DMS 273 (cell line): ENCODE data around the gene DCBLD2.
A peak's percentile ranks its signal among the peaks of the same experiment; 100 is the strongest.
"Not testable (repeated sequence)": the region's sequence is repeated elsewhere in the genome, so short reads cannot be mapped to it uniquely, and the experiment has no call there.

Source experiments
- DNase-seq: peaks from one replicate; lab custom pipeline; 2025; ENCODE audit not compliant: unreplicated experiment; lab: John Stamatoyannopoulos, UW

DCBLD2 gene

GRCh38 chr3:98892263-98892662 is 9.2 kb downstream of the DCBLD2 start:
- DNase-seq = no peak

GRCh38 chr3:98890965-98891910 is 10.3 kb downstream of the DCBLD2 start:
- no peak for DNase-seq

GRCh38 chr3:98890181-98890835 is 11.2 kb downstream of the DCBLD2 start:
- DNase-seq = no peak

GRCh38 chr3:98887684-98888083 is 13.8 kb downstream of the DCBLD2 start:
- DNase-seq = no peak

GRCh38 chr3:98886525-98886924 is 15.0 kb downstream of the DCBLD2 start:
- no peak for DNase-seq

DNA sequence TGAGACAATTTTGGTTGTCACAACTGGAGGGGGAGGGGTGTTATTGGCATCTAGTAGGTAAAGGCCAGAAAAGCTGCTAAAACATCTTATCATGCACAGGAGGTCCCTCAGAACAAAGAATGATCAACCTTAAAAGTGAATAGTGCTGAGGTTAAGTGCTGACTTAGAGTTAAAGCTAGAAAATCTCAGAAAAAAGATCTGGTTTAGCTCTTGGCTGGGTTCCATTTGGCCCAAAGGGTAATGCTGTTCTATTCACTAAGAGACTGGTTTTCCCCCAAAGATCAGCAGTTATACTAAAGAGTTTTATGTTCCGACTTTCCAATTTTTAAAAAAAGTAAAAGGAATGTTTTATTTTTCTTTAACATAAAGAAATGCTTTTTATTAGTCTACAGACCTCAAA is 15.6 kb downstream of the DCBLD2 start:
- DNase-seq = no peak

- DNase-seq = no peak
Measured at GRCh38 chr3:98884675-98885371, 16.7 kb downstream of the DCBLD2 start.

- not testable (repeated sequence) for DNase-seq
Measured at GRCh38 chr3:98882614-98883333, 18.7 kb downstream of the DCBLD2 start.

GRCh38 chr3:98877132-98877531 is 24.4 kb downstream of the DCBLD2 start:
- no peak for DNase-seq

- no peak for DNase-seq
Measured at GRCh38 chr3:98875535-98875934, 26.0 kb downstream of the DCBLD2 start.

GRCh38 chr3:98874602-98875249 is 26.8 kb downstream of the DCBLD2 start:
- no peak for DNase-seq

DNA sequence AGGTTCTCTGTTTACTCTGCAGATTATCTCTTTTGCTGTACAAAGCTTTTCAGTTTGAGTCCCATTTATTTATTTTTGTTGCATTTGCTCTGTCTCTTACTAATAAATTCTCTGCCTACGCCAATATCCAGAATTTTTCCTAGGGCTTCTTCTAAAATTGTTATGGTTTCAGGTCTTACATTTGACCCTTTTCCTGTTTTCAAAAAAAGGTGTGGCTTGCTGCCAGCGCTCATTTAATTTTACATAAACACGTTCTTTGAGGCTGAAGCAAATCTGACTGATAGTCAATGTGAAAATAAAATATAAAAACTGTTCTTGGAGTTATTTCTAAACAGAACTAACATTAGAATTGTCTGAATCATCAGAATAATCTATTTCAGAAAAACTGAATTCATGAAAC is 32.1 kb downstream of the DCBLD2 start:
- no peak for DNase-seq

- DNase-seq = not testable (repeated sequence)
Measured at GRCh38 chr3:98857971-98858370, 43.5 kb downstream of the DCBLD2 start.

DNA sequence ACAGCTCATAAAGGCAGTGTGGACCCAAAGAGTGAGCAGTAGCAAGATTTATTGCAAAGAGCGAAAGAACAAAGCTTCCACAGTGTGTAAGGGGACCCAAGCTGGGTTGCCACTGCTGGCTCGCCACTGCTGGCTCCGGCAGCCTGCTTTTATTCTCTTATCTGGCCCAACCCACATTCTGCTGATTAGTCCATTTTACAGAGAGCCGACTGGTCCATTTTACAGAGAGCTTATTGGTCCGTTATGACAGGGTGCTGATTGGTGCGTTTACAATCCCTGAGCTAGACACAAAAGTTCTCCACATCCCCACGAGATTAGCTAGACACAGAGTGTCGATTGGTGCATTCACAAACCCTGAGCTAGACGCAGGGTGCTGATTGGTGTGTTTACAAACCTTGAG is 44.2 kb downstream of the DCBLD2 start:
- DNase-seq = not testable (repeated sequence)

DNA sequence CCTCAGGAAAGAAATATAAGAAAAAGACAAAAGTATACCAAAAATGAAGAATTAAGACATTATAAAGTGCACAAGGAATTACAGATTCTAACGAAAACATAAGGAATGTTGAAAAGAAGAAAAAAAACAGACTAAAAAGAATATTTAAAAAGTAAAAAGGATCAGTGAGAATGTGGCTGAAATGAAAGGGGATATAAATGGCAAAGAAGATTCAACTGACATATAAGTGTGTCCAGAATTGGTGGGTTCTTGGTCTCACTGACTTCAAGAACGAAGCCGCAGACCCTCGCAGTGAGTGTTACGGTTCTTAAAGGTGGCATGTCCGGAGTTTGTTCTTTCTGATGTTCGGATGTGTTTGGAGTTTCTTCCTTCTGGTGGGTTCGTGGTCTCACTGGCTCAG is 44.8 kb downstream of the DCBLD2 start:
- DNase-seq = no peak

- DNase-seq = peak; percentile 56
Measured at GRCh38 chr3:98855806-98856400, 45.6 kb downstream of the DCBLD2 start.

GRCh38 chr3:98848108-98848507 is 53.4 kb downstream of the DCBLD2 start:
- DNase-seq = no peak

DNA sequence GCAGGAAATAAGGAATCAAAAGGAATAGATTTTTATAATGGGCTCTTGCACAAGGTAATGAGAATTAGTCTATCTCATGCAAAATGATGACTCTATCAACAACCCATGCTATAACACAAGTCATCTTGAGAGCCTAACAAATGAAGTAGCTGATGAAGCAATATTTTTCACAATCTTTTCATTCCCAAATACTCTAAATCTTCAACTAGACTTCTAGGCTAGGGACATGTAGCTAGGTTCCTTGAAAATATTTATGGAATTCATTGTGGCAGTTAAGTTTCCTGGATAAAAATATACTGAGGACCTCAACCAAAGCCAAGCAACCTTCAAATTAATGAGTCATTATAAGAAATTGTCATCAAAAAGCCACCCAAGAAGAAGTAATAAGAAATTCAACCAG is 55.4 kb downstream of the DCBLD2 start:
- DNase-seq = no peak

GRCh38 chr3:98843266-98843959 is 58.1 kb downstream of the DCBLD2 start:
- no peak for DNase-seq

DNA sequence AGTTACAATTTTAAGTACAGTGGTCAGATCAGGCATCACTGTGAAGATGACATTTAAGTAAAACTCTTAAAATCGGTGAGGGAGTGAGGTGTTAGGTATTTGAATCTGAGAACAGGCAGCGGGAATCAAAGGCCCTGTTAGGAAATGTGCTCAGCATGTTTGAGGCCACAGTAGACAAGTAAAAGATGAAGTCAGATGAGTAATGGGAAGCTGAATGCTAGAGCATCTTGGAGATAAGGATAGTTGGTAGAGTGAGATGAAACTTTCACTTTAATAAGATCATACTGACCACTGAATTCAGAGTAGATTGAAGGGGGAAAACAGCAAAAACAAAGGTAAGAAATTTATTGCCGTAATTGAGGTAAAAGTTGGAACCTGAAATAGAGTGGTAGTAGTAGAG is 61.6 kb downstream of the DCBLD2 start:
- no peak for DNase-seq
